Fibroblast of villous mesenchyme (primary cell): ENCODE results near the gene TRIP11. TPM values are rescaled to one million over a fixed set of nuclear protein-coding genes. Genes with fewer than 3 reads are reported as not detected.

Experiments
- DNase-seq: peaks from one replicate; pipeline ENCODE4 v3.0.0-alpha.2; 2010; ENCODE audit warnings: low read depth
- H3K4me3 ChIP-seq: 2 replicates; pipeline ENCODE4 v1.5.1; 2011; ENCODE audit warnings: low read depth, mild to moderate bottlenecking, low read length
- total RNA-seq: library from RNA; depleted of rRNA; stranded (reverse); fragments of >200 nt; gene quantifications from 2 replicates; pipeline ENCODE4 v1.2.3, GENCODE V29; 2012
- TF ChIP-seq, protein P1 (sequence below): IDR thresholded peaks from 2 replicates; pipeline ENCODE4 v1.5.1; 2012; ENCODE audit warnings: low read depth, mild to moderate bottlenecking, low read length; ENCODE audit not compliant: insufficient read depth

TRIP11 gene
- total RNA-seq, 1 donor: 45.3 TPM

DNA sequence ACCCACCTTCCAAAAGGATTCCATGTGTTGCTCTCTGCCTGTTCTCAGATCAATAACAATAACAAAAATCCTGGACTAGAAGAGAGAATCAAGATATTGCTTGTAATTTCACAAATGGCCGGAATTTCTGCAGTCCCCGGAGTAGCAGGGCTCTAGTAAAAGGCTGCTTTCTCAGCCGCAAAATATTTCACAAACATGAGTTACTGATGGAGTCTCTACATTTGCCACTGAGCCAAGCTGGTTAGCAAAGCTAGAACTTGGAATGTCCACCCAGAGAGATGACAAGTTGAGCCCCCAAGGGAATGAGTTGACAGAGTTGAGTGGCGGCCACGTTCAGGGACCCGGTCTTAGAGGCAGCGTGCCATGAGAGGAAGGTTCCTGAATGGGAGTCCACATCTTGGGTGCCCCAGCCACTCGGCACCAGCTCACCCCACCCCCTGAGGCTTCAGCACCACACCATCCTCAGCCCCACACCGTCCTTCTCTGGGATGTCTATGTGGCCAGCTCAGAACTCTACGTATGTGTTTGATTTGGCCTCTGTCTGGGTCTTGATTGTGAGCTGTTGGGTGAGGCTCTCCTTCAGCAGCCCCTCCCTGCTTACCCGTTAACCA lies 108.3 kb downstream of the TRIP11 start:
- TF ChIP-seq, protein P1, sequence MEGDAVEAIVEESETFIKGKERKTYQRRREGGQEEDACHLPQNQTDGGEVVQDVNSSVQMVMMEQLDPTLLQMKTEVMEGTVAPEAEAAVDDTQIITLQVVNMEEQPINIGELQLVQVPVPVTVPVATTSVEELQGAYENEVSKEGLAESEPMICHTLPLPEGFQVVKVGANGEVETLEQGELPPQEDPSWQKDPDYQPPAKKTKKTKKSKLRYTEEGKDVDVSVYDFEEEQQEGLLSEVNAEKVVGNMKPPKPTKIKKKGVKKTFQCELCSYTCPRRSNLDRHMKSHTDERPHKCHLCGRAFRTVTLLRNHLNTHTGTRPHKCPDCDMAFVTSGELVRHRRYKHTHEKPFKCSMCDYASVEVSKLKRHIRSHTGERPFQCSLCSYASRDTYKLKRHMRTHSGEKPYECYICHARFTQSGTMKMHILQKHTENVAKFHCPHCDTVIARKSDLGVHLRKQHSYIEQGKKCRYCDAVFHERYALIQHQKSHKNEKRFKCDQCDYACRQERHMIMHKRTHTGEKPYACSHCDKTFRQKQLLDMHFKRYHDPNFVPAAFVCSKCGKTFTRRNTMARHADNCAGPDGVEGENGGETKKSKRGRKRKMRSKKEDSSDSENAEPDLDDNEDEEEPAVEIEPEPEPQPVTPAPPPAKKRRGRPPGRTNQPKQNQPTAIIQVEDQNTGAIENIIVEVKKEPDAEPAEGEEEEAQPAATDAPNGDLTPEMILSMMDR: no peak
- H3K4me3 ChIP-seq: no peak overlapping the region
- no peak for DNase-seq

GRCh38 chr14:91929700-91930099 lies 110.2 kb downstream of the TRIP11 start:
- TF ChIP-seq, protein P1: no peak
- no peak overlapping the region for H3K4me3 ChIP-seq
- peak; percentile 42 for DNase-seq

DNA sequence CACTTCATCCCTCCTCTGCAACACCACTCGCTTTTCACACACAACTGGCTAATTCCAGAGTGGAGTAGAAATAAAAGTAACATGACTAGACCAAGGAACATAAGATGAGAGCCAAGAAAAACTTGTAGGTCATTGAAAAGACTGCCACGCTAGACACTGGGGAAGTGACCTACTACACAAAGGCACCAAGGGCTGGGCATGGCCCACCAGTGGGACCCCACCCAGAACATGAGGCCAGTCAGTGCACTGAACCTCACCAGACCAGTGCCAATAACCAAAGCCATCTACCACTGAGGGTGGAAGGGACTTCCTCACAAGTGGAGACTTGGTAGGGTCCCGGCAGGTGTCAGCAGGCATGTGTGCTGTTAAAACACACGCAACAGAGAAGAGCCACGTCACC lies 112.1 kb downstream of the TRIP11 start:
- DNase-seq: no peak
- no peak overlapping the region for H3K4me3 ChIP-seq
- TF ChIP-seq, protein P1: no peak

DNA sequence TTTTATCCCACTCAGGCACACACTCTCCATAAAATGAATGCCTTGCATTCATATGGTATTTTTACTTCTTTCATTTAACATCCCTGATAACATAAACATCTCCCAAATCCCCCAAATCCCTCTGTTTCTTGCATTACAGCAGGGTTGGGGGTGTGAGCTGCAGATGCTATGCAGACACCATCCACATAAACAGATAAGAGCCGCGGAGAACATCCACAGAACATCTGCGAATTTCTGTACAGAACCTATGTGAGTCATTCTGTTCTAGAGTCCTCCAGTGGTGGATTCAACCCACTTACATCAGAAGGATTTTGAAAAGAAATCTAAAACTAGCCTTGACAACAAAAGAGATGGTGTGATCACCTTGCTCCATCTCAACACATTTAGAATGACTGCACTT lies 112.7 kb downstream of the TRIP11 start:
- DNase-seq: peak; percentile 85
- TF ChIP-seq, protein P1: no peak

DNA sequence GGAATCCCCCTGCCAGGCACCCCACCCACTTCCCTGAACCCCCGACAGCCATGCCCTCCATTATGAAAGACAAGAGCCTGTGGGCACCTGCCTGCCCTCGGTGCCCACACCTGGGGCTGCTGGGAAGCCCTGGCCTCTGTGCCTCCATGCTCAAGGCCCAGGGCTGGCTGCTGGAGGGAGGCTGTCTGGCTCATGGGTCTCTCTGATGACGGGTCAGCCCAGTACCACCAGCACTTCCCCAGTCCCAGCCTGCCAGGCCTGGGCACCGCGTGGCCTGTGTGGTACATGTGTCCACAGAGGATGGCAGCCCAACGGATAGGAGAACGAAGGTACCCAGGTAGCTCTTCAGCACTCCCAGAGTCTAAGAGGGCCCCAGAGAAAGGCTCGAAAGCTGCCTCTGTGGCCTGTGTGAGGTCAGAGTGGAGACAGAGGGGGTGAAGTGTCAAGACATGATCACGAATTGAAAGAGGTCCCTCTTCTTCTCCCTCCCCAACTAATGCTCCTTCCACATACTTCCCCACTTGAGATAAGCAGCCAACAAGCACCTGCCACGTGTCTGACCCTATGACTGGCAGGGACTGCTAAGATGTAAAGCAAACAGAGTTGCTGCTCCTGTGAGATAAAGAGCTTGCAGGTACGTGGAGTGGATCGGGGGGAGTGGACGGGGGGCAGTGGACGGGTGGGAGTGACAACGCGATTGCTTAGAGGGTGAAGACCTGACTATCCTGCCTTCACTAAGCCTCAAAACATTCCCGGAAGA lies 113.5 kb downstream of the TRIP11 start:
- TF ChIP-seq, protein P1: no peak
- DNase-seq: no peak
- no peak overlapping the region for H3K4me3 ChIP-seq

More for the DNA sequence above, 112.7 kb downstream of the TRIP11 start:
- H3K4me3 ChIP-seq: no peak overlapping the region

DNA sequence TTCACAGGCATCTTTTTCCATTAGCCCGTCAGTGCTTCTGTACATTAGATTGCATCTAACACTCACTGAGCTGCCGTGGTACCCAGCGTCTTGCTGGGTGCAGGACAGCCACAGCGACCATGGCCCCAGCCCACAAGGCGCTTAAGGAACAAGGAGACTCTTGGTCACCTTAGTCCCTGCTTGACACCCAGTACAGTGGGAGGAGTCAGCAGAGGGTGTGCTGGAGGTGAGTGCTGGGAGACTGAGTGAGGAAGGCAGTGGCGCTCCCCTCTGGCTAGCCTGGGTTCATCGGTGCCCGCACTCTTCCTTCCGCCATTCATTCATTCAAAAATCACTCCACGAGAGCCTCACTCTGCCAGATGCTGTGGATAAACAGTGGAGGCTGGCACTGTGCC lies 114.1 kb downstream of the TRIP11 start:
- no peak for DNase-seq
- H3K4me3 ChIP-seq: no peak overlapping the region
- TF ChIP-seq, protein P1: no peak
